Epithelial cell of proximal tubule (primary cell): ENCODE data around the gene KPTN. TPM values are rescaled to one million over a fixed set of nuclear protein-coding genes. Genes with fewer than 3 reads are reported as not detected.
"Not testable (repeated sequence)": the region's sequence is repeated elsewhere in the genome, so short reads cannot be mapped to it uniquely, and the experiment has no call there.

Source experiments
- DNase-seq: peaks from one replicate; pipeline ENCODE4 v3.0.0-alpha.2; 2011; ENCODE audit warnings: low read depth
- H3K4me3 ChIP-seq: 2 replicates; pipeline ENCODE4 v1.5.1; 2011; ENCODE audit warnings: low read depth, mild to moderate bottlenecking, low read length
- total RNA-seq: library from RNA; depleted of rRNA; stranded (reverse); fragments of >200 nt; gene quantifications from 2 replicates; pipeline ENCODE4 v1.2.3, GENCODE V29; 2015
- TF ChIP-seq, protein P1 (sequence below): conservative IDR thresholded peaks from 2 replicates; pipeline ENCODE4 v1.5.1; 2012; ENCODE audit warnings: low read depth, mild to moderate bottlenecking, low read length

Gene KPTN
- total RNA-seq, 1 donor from 2014 or later, result 3.2 TPM

DNA sequence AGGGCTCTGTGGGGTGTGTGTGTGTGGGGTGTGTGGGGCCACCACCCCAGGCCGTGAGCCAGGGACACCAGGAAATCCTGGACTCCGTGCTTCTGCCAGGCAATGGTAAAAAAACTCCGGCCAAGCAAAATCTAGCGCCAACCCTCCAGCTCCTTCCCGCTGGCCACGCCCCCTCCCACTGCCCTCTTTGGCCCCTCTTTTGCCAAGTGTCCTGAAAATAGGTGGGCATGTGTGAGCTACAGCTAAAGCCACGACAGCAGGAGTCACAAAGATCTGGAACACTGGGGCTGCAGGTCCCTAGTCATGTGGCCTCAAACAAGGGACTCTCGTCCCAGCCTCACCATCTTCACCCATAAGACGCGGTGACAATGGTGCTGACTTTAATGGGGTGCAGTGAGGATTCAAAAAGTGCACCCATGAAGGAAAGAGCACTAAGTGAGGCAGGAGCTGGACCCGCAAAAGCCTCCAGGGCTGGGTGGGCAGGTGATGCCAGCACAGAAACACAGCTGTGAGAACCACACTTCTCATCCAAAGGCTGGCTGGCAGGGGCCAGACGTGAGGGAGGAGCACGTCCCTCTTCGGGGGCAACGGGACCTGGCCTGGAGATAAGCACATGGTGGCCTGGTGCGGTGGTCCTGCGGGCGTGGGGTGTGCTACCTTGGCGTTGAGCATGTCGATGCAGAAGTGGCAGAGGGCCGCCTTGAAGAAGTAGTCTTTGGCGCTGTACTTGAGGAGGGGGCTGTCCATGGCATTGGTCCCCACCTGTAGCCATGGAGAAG lies 7.5 kb upstream of the KPTN start:
- TF ChIP-seq, protein P1, sequence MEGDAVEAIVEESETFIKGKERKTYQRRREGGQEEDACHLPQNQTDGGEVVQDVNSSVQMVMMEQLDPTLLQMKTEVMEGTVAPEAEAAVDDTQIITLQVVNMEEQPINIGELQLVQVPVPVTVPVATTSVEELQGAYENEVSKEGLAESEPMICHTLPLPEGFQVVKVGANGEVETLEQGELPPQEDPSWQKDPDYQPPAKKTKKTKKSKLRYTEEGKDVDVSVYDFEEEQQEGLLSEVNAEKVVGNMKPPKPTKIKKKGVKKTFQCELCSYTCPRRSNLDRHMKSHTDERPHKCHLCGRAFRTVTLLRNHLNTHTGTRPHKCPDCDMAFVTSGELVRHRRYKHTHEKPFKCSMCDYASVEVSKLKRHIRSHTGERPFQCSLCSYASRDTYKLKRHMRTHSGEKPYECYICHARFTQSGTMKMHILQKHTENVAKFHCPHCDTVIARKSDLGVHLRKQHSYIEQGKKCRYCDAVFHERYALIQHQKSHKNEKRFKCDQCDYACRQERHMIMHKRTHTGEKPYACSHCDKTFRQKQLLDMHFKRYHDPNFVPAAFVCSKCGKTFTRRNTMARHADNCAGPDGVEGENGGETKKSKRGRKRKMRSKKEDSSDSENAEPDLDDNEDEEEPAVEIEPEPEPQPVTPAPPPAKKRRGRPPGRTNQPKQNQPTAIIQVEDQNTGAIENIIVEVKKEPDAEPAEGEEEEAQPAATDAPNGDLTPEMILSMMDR, result no peak
- H3K4me3 ChIP-seq, result no peak overlapping the region
- DNase-seq, result no peak

DNA sequence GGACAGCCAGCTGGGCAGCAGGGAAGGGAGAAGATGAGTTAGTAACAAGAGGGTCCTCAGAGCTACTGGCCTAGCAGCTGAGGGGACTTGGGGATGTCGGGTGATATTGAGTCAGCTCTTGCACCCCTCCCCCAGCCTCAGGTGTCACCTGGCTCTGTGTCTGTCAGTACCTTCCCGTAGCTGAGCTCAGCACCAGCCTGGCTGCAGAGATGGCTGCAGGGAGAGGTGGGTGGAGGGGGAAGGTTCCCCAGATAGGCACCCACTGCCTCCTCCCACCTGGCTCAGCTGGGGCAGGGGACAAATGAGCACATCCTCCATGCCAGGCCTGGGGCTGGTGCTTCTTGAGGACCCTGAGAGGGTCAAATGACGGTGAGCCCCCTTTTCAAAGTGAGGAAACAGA lies 6.8 kb upstream of the KPTN start:
- no peak for DNase-seq
- H3K4me3 ChIP-seq, result no peak overlapping the region
- TF ChIP-seq, protein P1, result no peak

DNA sequence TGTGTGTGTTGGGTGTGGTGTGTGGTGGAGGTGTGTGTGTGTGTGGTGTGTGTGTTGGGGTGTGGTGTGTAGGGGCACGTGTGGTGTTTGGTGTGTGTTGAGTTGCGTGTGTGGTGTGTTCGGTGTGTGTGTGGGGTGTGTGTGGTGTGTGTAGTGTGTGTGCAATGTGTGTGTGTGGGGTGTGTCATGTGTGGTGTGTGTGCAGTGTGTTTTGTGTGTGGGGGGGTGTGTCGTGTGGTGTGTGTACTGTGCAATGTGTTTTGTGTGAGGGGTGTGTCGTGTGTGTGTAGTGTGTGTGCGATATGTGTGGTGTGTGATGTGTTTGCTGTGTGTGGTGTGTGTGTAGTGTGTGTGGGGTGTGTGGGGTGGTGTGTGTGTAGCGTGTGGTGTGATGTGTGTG lies 6.0 kb upstream of the KPTN start:
- no peak for DNase-seq
- TF ChIP-seq, protein P1, result no peak
- no peak overlapping the region for H3K4me3 ChIP-seq

DNA sequence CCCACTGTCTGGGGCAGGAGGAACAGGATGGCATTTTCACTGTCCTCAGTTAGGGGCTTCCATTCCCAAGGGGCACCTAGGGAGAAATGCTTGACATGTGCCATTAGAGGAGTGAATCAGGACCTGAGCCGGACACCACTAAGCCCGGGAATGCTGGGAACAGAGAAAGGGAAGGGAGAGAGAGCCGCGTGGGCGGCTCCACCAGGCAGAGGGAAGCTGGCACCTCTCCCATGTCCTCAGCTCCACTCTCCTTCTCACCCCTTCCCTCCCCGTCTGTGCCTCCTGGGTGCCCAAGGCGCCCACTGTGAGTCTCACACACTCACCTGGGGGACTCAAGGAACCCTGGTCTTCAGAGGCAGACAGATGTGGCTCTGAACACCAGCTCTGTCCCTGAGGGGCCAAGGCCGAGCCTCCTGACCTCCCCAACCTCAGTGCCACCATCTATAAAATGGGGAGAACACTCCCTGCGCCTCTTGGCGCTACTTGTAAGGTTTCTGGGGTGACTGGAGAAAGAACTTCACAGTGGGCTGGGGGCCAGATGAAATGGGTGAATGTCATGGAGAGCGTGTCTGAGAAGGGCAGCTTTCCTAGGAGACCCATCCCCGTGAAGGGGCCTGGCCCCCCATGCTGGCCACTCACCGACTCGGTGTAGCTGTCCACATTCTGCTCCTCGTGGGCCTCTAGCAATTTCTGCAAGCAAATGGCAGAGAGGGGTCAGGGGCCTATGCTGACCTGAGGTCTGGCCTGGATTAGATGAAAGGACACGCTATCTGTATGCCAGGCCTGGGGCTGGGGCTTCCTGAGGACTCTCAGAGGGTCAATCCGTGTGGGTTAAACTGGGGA lies 5.3 kb upstream of the KPTN start:
- DNase-seq, result no peak
- TF ChIP-seq, protein P1, result no peak
- no peak overlapping the region for H3K4me3 ChIP-seq

DNA sequence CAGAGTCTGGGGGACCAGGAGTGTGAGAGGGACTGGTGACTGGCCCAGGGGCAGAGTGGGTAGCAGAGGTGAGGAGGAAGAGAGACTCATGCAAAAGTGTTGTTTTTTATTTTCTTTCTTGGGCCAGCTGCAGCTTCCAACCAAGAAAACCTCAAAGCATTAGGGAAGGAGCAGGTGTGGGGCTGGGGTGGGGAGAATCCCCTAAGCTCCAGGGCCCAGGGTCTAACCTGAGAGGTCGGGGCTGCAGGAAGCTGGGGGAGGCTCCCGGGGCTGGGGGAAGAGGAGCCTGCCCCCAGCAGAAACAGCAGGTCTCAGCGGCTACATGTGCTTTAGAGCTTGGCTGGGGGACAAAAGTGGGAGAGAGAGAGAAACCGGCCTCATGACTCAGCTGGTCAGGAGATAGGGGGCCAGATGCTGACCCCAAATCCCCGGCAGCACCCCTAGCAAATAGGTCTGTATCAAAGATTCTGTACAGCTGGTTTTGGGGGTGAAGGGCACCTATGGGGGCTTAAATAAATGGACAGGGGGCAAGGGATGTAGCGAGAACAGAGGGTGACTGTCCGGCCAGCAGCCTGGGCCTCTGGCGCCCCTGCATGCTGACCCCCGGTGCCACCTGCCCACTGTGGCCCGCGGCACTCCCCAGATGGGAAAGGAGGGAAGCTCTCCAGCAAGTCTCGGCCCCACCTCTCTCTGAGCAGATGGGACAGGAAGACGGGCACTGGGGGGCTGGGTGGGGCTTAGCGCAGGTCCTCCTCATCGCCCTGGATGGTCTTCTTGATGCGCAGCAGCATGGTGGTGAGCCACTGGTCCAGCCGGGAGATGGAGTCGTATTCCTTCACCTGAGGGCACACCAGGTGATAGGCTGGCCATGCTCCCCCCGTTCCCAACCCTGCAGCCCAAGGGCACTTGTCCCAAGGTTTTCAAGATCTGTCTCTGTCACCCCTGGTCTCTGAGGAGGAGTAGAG lies 3.8 kb upstream of the KPTN start:
- TF ChIP-seq, protein P1, result no peak
- H3K4me3 ChIP-seq, result no peak overlapping the region
- no peak for DNase-seq

DNA sequence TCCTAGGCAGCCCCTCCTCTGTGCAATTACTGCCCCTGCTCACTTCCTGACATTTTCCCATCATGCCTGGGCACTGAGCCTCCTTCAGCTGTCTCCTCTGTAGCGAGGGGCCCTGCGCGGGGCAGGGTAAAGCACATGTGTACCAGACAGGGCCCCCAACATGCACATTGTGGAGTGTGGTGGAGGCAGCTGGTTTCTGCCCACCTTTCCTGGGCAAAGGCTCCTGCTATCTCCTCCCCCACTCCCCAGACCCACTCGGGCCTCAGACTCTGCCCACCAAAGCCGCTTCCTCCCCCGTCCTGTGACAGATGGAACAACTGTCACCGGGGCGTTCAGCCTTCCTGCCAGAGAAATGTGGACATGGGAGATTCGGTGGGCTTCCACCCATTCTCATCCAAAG lies 2.9 kb upstream of the KPTN start:
- H3K4me3 ChIP-seq, result no peak overlapping the region
- TF ChIP-seq, protein P1, result no peak
- no peak for DNase-seq

DNA sequence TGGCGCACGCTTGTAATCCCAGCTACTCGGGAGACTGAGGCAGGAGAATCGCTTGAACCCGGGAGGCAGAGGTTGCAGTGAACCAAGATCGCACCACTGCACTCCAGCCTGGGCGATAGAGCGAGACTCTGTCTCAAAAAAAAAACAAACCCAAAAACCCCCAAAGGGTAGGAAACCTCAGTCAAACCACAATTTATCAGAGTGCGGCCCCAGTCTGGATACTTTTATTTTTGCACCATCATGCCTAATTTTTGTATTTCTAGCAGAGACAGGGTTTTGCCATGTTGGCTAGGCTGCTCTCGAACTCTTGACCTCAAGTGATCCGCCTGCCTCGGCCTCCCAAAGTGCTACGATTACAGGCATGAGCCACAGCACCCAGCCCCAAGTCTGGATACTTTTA lies 2.2 kb upstream of the KPTN start:
- H3K4me3 ChIP-seq, DNase-seq: not testable (repeated sequence)
